Activated T-cell treated with anti-CD3 and anti-CD28 coated beads, Interleukin-2, amount 50 U/mL, for 4 hours (primary cell): ENCODE results near the gene TMEM258. TPM values are rescaled to one million over a fixed set of nuclear protein-coding genes. Genes with fewer than 3 reads are reported as not detected.

ENCODE experiments used
- ATAC-seq, 2 donors: fragments of 200-7000 bp; cut with Tn5 transposase; one replicate each; pipeline ENCODE4 v1.10.0; 2021
- DNase-seq: peaks from one replicate; pipeline ENCODE4 v3.0.0-alpha.2; 2020
- H3K27me3 Mint-ChIP-seq: one replicate; pipeline ENCODE4 v1.8.0; 2021; ENCODE audit warnings: low read depth, mixed read lengths
- H3K36me3 Mint-ChIP-seq: one replicate; pipeline ENCODE4 v1.8.0; 2022; ENCODE audit warnings: mixed read lengths; ENCODE audit not compliant: insufficient read depth
- H3K4me1 Mint-ChIP-seq: one replicate; pipeline ENCODE4 v1.8.0; 2021; ENCODE audit warnings: low read depth, mixed read lengths
- H3K4me3 Mint-ChIP-seq: one replicate; pipeline ENCODE4 v1.8.0; 2021; ENCODE audit warnings: mild to moderate bottlenecking, moderate library complexity, mixed read lengths
- H3K9me3 Mint-ChIP-seq: one replicate; pipeline ENCODE4 v1.8.0; 2021; ENCODE audit warnings: mixed read lengths
- total RNA-seq, 3 donors: library from RNA; stranded (reverse); gene quantifications; one replicate each; pipeline ENCODE4 v1.2.1, GENCODE V29; 2021

The TMEM258 gene
- total RNA-seq, 3 donors from 2014 or later, result 139 to 143 (median 142) TPM

DNA sequence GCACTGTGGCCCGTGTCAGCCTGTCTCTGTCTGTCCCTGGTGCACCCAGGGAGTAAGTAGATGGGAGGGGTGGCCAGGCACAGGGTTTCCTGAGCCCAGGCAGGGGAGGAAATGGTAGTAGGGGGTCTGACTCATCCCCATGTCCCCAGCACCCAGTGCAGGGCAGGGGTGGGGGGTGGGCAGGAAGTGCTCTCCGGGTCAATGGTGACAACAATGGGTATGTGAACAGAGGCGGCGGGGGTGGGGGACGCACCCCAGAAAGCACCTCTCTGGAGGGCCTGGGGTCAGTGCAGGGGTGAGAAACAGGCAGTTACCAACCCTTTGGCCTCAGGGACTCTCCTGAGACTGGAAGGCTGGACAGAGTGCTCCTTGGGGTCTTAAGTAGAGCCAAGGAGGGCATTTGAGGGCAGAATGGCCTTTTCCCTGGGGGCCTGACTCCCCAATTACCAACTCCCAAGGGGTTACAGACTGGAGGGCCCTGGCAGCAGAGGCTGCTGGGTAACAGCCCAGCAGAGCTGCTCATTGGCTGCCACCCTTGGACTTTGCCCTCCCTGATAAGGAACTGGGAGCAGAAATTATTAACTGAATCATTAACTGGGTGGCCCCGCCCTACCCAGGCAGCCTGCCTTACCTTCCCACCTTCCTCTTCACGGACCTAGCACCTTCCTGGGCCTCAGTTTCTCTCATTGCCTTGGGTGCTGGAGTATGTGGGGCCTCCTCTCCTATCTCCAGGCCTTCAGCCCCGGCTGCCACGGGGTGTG is 35.8 kb downstream of the TMEM258 start:
- Mint-ChIP-seq H3K27me3 (peaks cover 16% of the 10 kb centered on the region), H3K36me3 (no peaks in the 10 kb centered on the region), H3K9me3 (no peaks in the 10 kb centered on the region), H3K4me1 (peaks cover 14% of the 10 kb centered on the region), H3K4me3 (no peak overlapping the region)
- DNase-seq, result peak; percentile 21
- ATAC-seq, result peak in 1 of 2 donors; percentile 49

DNA sequence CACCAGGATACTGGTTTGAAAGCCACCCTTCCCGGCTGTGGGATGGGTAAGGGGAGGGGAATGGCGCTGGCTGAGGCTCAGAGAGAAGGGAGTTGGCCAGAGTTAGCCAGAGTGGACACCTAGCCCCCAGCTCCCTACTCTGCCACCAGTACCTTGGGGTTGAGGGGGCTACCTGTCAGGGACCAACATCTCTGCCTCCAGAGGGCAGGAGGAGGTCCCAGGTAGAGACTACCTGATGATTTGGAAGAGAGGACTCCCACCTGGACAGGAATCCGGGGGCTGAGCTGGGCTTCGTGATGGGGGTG is 36.3 kb downstream of the TMEM258 start:
- no peak overlapping the region for H3K4me3 Mint-ChIP-seq
- peaks cover 20% of the 10 kb centered on the region for H3K27me3 Mint-ChIP-seq
- no peaks in the 10 kb centered on the region for H3K9me3 Mint-ChIP-seq
- DNase-seq (no peak), ATAC-seq (no peak)
- H3K36me3 Mint-ChIP-seq, result no peaks in the 10 kb centered on the region
- peaks cover 14% of the 10 kb centered on the region for H3K4me1 Mint-ChIP-seq

DNA sequence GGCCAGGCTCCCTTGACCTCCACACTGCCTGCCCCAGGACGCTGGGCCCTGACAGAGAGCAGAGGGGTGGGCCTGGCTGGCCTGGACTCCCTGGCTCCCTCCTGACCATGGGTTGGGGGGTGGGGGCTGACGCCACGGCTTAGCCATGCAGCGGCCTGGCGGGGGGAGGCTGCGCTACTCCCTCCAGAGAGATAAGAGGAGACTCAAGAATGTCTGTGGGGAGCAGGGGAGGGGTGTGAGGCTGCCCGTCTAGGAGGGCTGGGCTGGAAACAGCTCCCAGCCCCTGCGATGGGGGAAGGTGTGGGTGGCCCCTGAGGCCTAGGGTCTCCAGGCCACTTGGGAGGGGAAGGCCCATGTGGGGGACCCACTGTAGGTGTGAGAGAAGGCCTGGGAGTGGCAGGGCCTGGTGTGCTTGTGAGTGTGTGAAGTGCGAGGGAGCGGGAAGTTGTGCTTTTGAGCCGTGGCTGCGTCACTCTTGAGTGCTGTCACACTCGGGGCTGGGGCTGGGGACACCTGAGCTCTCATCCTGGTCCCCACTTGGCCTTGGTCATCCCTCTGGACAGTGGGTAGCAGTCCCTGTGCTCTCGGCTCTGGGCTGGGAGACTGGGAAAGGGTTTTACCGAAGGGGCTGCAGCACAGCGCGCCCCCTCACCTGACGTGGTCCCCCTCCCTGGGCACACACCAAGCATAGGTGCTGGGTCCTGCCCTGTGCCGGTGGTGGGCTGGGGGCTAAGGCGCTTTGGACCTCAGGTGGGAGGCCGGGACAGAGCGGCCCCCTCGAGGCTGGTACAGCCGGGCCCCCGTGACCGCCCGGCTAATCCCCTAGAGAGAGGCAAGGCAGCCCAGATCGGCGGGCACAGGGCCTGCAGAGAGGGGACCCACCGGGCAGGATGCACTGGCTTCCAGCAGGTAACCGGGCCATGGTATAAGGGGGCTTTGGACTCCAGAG is 37.6 kb downstream of the TMEM258 start:
- ATAC-seq, result no peak

DNA sequence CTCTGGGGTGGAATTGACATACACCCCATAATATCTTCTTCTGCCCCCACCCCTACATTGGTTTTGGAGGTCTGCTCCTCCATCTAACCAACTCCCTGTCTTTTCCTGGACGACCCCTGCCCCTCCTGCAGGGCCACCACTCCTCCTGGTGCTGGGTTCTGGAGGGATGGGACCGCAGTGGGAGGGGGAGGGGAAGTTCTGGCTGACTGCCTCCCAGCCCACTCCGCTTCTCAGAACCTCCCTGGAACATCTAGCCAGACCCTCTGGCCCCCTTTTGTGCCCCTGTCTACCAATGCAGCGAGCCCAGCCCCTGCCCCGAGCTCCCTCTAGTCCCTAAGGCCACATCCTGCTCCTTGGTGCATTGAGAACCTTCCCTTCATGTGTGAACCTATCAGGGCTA is 38.7 kb downstream of the TMEM258 start:
- H3K4me3 Mint-ChIP-seq, result peak overlapping the region; percentile 19
- H3K36me3 Mint-ChIP-seq, result no peaks in the 10 kb centered on the region
- H3K27me3 Mint-ChIP-seq, result peaks cover 33% of the 10 kb centered on the region
- H3K4me1 Mint-ChIP-seq, result peaks cover 14% of the 10 kb centered on the region
- ATAC-seq, result no peak
- DNase-seq, result no peak
- no peaks in the 10 kb centered on the region for H3K9me3 Mint-ChIP-seq

More for the DNA sequence above, 37.6 kb downstream of the TMEM258 start:
- Mint-ChIP-seq H3K4me1 (peaks cover 14% of the 10 kb centered on the region), H3K4me3 (no peak overlapping the region), H3K27me3 (peaks cover 24% of the 10 kb centered on the region), H3K9me3 (no peaks in the 10 kb centered on the region), H3K36me3 (no peaks in the 10 kb centered on the region)
- no peak for DNase-seq

DNA sequence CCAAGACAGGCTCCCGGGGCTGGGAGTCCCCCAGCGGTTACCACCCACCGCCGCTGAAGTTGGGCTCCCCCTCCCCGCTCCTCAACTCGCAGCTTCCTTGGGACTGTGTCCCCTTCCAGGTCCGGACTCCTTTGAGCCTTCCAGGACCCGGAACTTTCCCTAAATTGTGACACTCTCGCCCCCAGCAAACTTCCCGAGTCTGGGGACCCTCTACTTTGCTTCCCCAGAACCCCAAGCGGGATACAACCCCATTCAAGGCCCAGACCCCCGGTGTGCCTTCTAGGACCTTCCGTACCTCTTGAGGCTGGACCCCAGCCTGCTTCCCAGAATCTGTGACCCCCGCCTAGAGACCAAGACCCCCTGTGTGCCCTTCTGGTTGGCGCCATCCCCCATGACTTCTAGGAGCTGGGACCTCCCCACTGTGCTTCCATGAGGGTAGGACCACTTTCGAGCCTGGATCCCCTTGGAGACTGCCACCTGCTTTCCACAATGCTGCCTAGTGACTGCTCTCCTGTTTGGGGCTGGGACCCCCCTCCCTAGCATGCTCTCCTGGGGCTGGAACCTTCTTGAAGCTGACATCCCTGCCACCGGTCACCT is 39.4 kb downstream of the TMEM258 start:
- Mint-ChIP-seq H3K9me3 (no peaks in the 10 kb centered on the region), H3K4me3 (peak overlapping the region; percentile 66), H3K36me3 (no peaks in the 10 kb centered on the region), H3K27me3 (peaks cover 33% of the 10 kb centered on the region), H3K4me1 (peaks cover 14% of the 10 kb centered on the region)
- no peak for DNase-seq
- ATAC-seq, result no peak

DNA sequence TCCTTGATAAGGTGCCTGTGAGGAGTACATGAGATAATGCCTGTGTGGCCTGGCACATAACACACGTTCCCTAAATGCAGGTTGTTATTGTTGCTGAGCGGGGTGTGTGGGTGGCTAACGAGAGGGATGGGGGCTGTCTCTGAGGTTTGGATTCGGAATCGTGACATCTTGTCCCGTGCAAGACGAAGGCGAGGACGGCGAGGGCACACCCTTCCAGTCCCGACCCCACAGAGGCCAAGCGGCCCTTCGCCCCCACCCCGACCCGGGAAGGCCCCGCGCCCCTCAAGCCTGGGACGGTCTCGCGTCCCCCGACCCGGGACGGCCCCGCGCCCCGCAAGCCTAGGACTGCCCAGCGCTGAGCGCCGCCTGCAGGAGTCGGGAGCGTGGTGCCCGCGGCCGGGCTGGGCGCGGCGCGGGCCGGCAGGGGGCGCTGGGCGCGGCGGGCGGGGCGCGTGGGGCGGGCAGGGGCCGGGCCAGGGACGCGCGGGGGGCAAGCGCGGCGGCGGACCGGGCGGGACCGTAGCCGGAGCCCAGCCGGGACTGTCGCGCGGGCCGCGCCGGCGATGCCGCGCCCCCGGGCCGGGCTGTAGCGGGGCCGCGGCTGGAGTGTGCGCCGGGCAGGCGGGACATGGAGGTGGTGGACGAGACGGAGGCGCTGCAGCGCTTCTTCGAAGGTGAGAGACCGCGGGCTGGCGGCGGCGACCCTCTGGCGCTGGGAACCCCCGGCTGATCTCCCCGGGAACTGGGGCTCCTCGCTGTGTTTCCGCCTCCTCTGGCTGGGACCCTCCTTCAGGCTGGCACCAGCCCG is 40.1 kb downstream of the TMEM258 start, which contains the start of gene MYRF:
Gene MYRF, plus strand, starts transcription at position 520 of the 808 bp plus-strand sequence. Its CDS starts 109 bp downstream, at position 629.
- peak within 1 kb of the TSS; percentile 74 for H3K4me3 Mint-ChIP-seq
- H3K9me3 Mint-ChIP-seq, result no peaks in the 10 kb centered on the region
- H3K27me3 Mint-ChIP-seq, result peaks cover 33% of the 10 kb centered on the region
- ATAC-seq, result peak; percentile 90 to 92
- peak; percentile 47 for DNase-seq
- no peaks in the 10 kb centered on the region for H3K36me3 Mint-ChIP-seq
- H3K4me1 Mint-ChIP-seq, result peaks cover 14% of the 10 kb centered on the region

DNA sequence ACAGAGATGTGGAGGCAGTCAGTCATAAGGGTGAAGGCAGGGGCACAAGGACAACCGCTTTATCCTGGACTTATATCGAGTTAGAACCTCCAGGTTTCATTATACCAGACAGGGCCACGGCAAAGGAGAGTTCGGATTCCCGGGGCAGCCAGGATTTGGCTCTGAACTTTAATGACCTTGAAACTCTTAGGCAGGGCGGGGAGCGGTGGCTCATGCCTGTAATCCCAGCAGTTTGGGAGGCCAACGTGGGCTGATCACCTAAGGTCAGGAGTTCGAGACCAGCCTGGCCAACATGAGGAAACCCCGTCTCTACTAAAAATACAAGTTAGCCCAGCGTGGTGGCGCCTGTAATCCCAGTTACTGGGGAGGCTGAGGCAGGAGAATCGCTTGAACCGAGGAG is 41.0 kb downstream of the TMEM258 start:
- H3K4me1 Mint-ChIP-seq, result peaks cover 11% of the 10 kb centered on the region
- DNase-seq, result no peak
- peaks cover 33% of the 10 kb centered on the region for H3K27me3 Mint-ChIP-seq
- no peaks in the 10 kb centered on the region for H3K36me3 Mint-ChIP-seq
- no peaks in the 10 kb centered on the region for H3K9me3 Mint-ChIP-seq
- no peak for ATAC-seq
- H3K4me3 Mint-ChIP-seq, result peak overlapping the region; percentile 38

DNA sequence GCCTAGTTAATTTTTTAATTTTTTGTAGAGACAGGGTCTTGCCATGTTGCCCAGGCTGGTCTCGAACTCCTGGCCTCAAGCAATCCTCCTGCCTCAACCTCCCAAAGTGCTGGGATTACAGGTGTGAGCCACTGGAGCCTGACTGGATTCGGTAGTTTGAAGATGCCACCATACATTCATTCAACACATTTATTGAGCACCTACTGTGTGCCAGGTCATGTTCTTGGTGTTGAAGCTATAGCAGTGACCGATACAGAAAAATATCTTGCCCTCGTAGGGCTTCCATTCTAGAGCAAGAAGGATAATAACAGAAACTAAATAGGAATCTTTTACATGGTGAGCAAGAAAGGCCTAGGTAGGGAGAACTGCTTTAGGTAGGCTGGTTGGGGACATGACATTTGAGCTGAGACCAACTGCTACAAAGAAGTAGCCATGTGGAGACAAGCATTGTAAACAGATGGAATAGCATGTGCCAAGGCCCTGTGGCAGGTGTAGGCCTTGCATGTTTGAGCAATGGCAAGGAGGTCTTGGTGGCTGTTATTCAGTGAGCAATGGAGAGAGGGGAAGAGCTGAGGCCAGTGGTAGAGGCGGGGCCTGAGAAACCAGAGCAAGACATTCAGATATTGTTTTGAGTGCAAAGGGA is 41.6 kb downstream of the TMEM258 start:
- peaks cover 33% of the 10 kb centered on the region for H3K27me3 Mint-ChIP-seq
- H3K9me3 Mint-ChIP-seq, result no peaks in the 10 kb centered on the region

DNA sequence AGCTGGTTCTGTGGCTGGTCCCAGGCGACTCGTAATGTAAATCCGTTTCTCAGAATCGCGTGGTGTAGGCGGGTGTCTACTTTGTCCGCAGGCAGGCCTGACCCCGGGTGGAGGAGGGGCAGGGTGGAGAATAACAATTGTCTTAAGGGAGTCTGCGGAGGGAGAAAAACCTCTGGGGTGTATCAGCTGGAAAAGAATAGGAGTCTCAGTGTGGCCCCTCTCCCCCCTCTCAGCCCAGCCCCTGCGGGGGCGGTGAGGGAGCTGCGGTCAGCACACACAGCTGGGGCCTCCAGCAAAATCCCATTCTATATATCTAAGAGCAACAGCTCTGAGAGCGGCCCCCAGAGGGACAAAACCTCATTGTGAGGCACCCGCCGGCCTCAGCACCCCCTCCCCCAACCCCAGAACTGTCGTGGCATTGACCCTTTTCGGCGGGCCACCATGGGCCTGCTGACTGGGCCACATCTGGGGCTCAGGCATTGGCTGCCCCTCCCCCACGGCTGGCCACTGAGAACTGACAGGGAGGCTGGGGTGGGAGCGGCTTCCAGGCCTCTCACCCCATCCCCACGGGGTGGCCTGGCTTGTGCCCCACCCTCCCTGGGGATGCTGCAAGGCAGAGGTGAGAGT is 42.7 kb downstream of the TMEM258 start:
- Mint-ChIP-seq H3K27me3 (peaks cover 33% of the 10 kb centered on the region), H3K36me3 (no peaks in the 10 kb centered on the region), H3K4me3 (no peak overlapping the region), H3K4me1 (peaks cover 5% of the 10 kb centered on the region), H3K9me3 (no peaks in the 10 kb centered on the region)
- ATAC-seq (no peak), DNase-seq (no peak)

More for the DNA sequence above, 41.6 kb downstream of the TMEM258 start:
- peaks cover 7% of the 10 kb centered on the region for H3K4me1 Mint-ChIP-seq
- peak overlapping the region; percentile 38 for H3K4me3 Mint-ChIP-seq
- no peak for DNase-seq
- no peak for ATAC-seq
- H3K36me3 Mint-ChIP-seq, result no peaks in the 10 kb centered on the region

DNA sequence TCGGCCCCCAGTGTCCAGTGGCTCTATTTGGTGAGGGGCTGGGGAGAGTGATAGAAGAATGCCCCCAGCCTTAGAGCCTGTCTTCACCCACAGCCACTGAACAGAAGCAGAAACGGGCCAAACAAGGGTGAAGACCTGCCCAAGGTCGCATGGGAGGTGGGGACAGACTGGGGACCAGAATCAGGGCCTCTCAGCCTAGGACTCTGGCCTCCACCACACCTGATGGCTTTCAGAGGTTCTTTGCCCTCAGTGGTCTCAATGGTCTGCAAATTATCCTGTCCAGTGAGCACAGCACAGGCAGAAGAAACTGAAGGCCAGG is 44.5 kb downstream of the TMEM258 start:
- DNase-seq (no peak), ATAC-seq (no peak)
- Mint-ChIP-seq H3K27me3 (peaks cover 23% of the 10 kb centered on the region), H3K36me3 (no peaks in the 10 kb centered on the region), H3K4me3 (no peak overlapping the region), H3K4me1 (peaks cover 3% of the 10 kb centered on the region), H3K9me3 (no peaks in the 10 kb centered on the region)

DNA sequence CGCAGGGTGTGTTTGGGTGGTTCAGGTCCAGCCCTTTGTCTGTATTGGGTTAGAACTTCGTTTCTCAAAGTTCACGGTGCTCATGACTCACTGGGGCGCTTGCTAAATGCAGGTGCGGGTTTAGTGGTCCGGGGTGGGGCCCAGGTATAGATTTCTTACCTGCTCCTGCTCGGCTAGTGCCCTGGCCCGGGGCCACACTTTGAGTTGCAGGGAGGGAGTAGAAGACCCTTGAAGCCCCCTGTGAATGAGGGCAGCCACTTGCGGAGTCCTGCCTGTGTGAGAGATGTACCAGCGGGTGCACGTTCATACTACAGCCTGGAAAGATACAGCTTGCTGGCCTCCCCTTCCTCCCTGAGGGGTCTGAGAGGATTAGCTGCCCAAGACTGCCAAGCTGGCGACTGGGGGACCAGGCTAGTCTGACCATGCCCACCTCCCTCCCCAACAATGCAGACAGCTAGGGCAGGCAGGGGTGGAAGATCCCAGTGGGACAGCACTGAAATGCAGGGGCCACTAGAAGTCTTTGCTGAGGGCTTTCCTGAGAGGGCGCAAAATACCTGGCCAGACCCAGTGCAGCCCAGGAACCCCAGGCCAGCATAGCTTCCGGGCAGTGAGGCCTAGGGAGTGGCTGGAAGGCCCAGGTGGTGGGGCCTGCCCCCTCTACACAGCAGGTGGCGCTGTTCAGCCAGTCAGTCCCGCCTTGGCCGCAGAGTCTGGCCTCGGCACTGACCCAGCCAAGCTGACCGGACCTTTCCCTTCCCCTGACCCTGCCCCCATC is 45.0 kb downstream of the TMEM258 start:
- ATAC-seq (peak; percentile 27 to 36), DNase-seq (peak; percentile 19)
- H3K36me3 Mint-ChIP-seq, result no peaks in the 10 kb centered on the region
- peaks cover 22% of the 10 kb centered on the region for H3K27me3 Mint-ChIP-seq
- no peaks in the 10 kb centered on the region for H3K9me3 Mint-ChIP-seq
- peaks cover 2% of the 10 kb centered on the region for H3K4me1 Mint-ChIP-seq
- no peak overlapping the region for H3K4me3 Mint-ChIP-seq

DNA sequence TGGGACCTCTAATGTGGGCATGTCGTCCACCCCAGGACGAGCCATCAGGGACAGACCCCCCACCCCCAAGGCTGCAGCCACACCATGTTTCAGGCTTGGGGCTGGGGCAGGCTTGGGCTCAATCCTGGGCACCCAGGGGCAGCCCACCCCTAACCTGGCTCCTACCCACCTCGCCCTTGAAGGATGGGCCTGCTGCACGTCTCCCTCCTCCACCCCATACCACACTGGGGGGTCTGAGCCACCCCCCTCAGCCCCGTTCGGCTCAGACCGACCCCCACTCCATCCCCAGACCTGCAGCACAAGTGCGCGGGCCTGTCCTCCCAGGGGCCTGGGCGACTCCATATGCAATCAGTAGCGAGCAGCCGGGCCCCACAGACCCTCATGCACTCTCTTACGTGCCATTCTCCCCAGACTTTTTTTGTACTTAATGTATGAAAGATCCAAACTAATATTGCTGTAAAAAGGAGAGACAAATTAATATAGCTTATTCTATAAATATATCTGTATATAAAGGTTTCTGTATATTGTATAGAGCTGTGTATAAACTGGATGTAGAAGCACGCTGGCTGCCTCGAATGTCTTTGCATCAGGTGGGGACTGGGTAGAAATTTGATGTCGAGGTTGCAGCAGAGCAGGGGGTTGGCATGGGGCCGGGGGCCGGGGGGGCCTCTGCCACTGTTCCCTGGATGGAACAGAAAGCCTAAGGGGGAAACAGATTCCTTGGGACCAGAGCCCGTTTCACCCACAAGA is 45.8 kb downstream of the TMEM258 start:
- peaks cover 17% of the 10 kb centered on the region for H3K27me3 Mint-ChIP-seq
- no peaks in the 10 kb centered on the region for H3K4me1 Mint-ChIP-seq
- no peaks in the 10 kb centered on the region for H3K9me3 Mint-ChIP-seq
- no peak overlapping the region for H3K4me3 Mint-ChIP-seq
- ATAC-seq, result no peak
- no peak for DNase-seq
- no peaks in the 10 kb centered on the region for H3K36me3 Mint-ChIP-seq
